Renal cortex interstitium (tissue), 11 donors: ENCODE data around the gene PPP2R2C. TPM values are rescaled to one million over a fixed set of nuclear protein-coding genes. Genes with fewer than 3 reads are reported as not detected.

Experiments
- DNase-seq, 11 donors: peaks; one replicate each; pipeline ENCODE4 v3.0.0-alpha.2; 2013; ENCODE audit warnings: low read depth in 9 of 11, low spot score in 4 of 11; ENCODE audit errors: extremely low read depth in 1 of 11
- polyA plus RNA-seq, 3 donors: library from polyadenylated mRNA; unstranded; fragments of 120-200 nt; gene quantifications; one replicate each; pipeline ENCODE4 v1.2.1, GENCODE V29; 2013; ENCODE audit not compliant: insufficient read length in 3 of 3

PPP2R2C gene
- polyA plus RNA-seq, 3 donors: 0.17 to 0.65 (median 0.35) TPM

- no peak for DNase-seq
These were observed 97.8 kb downstream of the PPP2R2C start for GRCh38 chr4:6374575-6374974.

GRCh38 chr4:6373541-6374410 is 98.6 kb downstream of the PPP2R2C start:
- no peak for DNase-seq

- DNase-seq: peak in 1 of 11 donors; percentile 12
These were observed 99.5 kb downstream of the PPP2R2C start for GRCh38 chr4:6372649-6373525.

GRCh38 chr4:6371812-6372211 is 100.6 kb downstream of the PPP2R2C start:
- no peak for DNase-seq

- no peak for DNase-seq
These were observed 101.1 kb downstream of the PPP2R2C start for GRCh38 chr4:6371271-6371670.

- no peak for DNase-seq
These were observed 102.3 kb downstream of the PPP2R2C start for GRCh38 chr4:6369924-6370645.

- DNase-seq: no peak
These were observed 102.9 kb downstream of the PPP2R2C start for GRCh38 chr4:6369511-6369910.

- no peak for DNase-seq
These were observed 103.4 kb downstream of the PPP2R2C start for GRCh38 chr4:6369035-6369434.

- DNase-seq: no peak
These were observed 103.8 kb downstream of the PPP2R2C start for GRCh38 chr4:6368601-6369000.

- no peak for DNase-seq
These were observed 104.3 kb downstream of the PPP2R2C start for GRCh38 chr4:6368096-6368495.

- no peak for DNase-seq
These were observed 105.0 kb downstream of the PPP2R2C start for GRCh38 chr4:6367371-6367851.

GRCh38 chr4:6366581-6366980 is 105.8 kb downstream of the PPP2R2C start:
- DNase-seq: no peak

- no peak for DNase-seq
These were observed 106.8 kb downstream of the PPP2R2C start for GRCh38 chr4:6365545-6366086.

- no peak for DNase-seq
These were observed 107.8 kb downstream of the PPP2R2C start for GRCh38 chr4:6364581-6364980.

- DNase-seq: no peak
These were observed 108.3 kb downstream of the PPP2R2C start for GRCh38 chr4:6364146-6364545.

- DNase-seq: peak in 8 of 11 donors; percentile 24 to 58 (median 46)
These were observed 109.5 kb downstream of the PPP2R2C start for GRCh38 chr4:6362896-6363295.

GRCh38 chr4:6362243-6362885 is 110.0 kb downstream of the PPP2R2C start:
- no peak for DNase-seq

- DNase-seq: no peak
These were observed 111.2 kb downstream of the PPP2R2C start for GRCh38 chr4:6361076-6361784.
